PC-9 (cell line): ENCODE measurements around the gene WDR5B.

ENCODE experiments used
- EZH2 ChIP-seq: fragments of 200-600 bp; sonication (generic); IDR thresholded peaks from 2 replicates; pipeline ENCODE4 v1.8.0; 2017; ENCODE audit warnings: antibody characterized with exemption, low read depth
- TF ChIP-seq, protein P1 (sequence below): fragments of 200-600 bp; sonication (generic); conservative IDR thresholded peaks from 2 replicates; pipeline ENCODE4 v1.6.1; 2017; ENCODE audit warnings: mixed run types, antibody characterized with exemption, mild to moderate bottlenecking, moderate library complexity

DNA sequence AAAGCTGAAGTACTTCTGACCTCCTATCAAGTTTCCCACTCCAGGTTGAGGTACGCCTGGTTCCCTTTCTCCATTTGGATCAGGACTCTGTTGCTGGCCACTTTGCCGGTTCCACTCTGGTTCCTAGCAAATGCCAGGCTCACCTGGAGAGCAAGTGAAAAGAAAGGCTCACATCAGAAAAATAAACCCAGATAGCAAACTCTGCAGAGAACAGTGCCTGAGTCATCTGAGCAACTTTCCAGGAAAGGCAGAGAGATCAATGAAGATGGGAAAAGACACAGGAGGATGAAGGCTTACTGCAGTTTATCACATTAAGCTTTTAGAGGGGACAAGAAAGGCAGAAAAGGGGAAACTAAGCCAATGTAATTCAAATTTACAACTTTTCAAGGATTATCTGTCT, 41.8 kb upstream of the WDR5B start:
- TF ChIP-seq, protein P1, sequence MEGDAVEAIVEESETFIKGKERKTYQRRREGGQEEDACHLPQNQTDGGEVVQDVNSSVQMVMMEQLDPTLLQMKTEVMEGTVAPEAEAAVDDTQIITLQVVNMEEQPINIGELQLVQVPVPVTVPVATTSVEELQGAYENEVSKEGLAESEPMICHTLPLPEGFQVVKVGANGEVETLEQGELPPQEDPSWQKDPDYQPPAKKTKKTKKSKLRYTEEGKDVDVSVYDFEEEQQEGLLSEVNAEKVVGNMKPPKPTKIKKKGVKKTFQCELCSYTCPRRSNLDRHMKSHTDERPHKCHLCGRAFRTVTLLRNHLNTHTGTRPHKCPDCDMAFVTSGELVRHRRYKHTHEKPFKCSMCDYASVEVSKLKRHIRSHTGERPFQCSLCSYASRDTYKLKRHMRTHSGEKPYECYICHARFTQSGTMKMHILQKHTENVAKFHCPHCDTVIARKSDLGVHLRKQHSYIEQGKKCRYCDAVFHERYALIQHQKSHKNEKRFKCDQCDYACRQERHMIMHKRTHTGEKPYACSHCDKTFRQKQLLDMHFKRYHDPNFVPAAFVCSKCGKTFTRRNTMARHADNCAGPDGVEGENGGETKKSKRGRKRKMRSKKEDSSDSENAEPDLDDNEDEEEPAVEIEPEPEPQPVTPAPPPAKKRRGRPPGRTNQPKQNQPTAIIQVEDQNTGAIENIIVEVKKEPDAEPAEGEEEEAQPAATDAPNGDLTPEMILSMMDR = no peak
- no peak for TF ChIP-seq EZH2
